Stomach (tissue), 9 donors: Measurements from ENCODE around the gene EXOC4. TPM values are rescaled to one million over a fixed set of nuclear protein-coding genes. Genes with fewer than 3 reads are reported as not detected.

Experiments used
- DNase-seq, 2 donors: peaks; one replicate each; pipeline versions ENCODE4 v3.0.0 to v3.0.0-alpha.2; 2013 to 2019
- H3K27ac ChIP-seq, 5 donors: fragments of 200-600 bp in 4 of 5; sonication (generic) in 4 of 5; one replicate each; pipeline ENCODE4 v1.5.1; 2013 to 2019; ENCODE audit warnings: mild to moderate bottlenecking in 1 of 5, moderate library complexity in 1 of 5
- H3K27me3 ChIP-seq, 3 donors: fragments of 200-600 bp; sonication (generic); one replicate each; pipeline ENCODE4 v1.5.1; 2017 to 2019; ENCODE audit warnings: mixed run types in 1 of 3
- H3K36me3 ChIP-seq, 4 donors: fragments of 200-600 bp; sonication (generic); 1 replicate in 3 of 4; 2 replicates in 1 of 4; pipeline ENCODE4 v1.5.1; 2016 to 2019
- H3K4me1 ChIP-seq, 4 donors: fragments of 200-600 bp; sonication (generic); one replicate each; pipeline ENCODE4 v1.5.1; 2016 to 2019
- H3K4me3 ChIP-seq, 4 donors: fragments of 200-600 bp; sonication (generic) in 3 of 4; one replicate each; pipeline ENCODE4 v1.5.1; 2016 to 2019; ENCODE audit warnings: mild to moderate bottlenecking in 1 of 4
- H3K9me3 ChIP-seq, 4 donors: fragments of 200-600 bp; sonication (generic); one replicate each; pipeline ENCODE4 v1.5.1; 2016 to 2019
- EP300 ChIP-seq: sonication (generic); formaldehyde crosslinking; IDR thresholded peaks from one replicate; pipeline ENCODE4 v1.6.1; 2017; ENCODE audit warnings: antibody characterized with exemption
- POLR2A ChIP-seq, 4 donors: fragments of 450-650 bp; IDR thresholded peaks; one replicate each; pipeline ENCODE4 v1.6.1; 2016; ENCODE audit warnings: antibody characterized with exemption in 4 of 4, control low read depth in 2 of 4, mild to moderate bottlenecking in 1 of 4, moderate library complexity in 1 of 4
- POLR2AphosphoS5 ChIP-seq, 3 donors: sonication (generic); formaldehyde crosslinking; IDR thresholded peaks; one replicate each; pipeline ENCODE4 v1.6.1; 2016; ENCODE audit warnings: antibody characterized with exemption in 3 of 3
- WGBS, 5 donors: extraction: QIAGEN DNeasy Blood & Tissue Kit in 3 of 5; methylation state at CpG; one replicate each; pipeline versions ENCODE4 v1.1.5 to v1.1.7; 2013 to 2018; 5-methylcytosine and 5-hydroxymethylcytosine counted together
- intact Hi-C: fragments of 100-400 bp; cut with DNase I; formaldehyde crosslinking; loops from one replicate; pipeline ENCODE4 v1.15.1; 2023; ENCODE audit warnings: low total_unique reads
- polyA plus RNA-seq, 3 donors: library from polyadenylated mRNA; stranded (reverse); fragments of 200-250 nt; gene quantifications; one replicate each; pipeline ENCODE4 v1.2.3, GENCODE V29; 2013
- total RNA-seq, 5 donors: library from RNA; depleted of rRNA; stranded (reverse); fragments of >200 nt; gene quantifications; one replicate each; pipeline versions ENCODE4 v1.1.0 to v1.2.3, GENCODE V29; 2014 to 2016
- TF ChIP-seq, protein P1 (sequence below), 7 experiments: fragments of 450-650 bp in 4 of 7; fragments of 200-600 bp in 3 of 7; sonication (generic) in 3 of 7; IDR thresholded peaks; one replicate each; pipeline ENCODE4 v1.5.1; 2016 to 2019; ENCODE audit warnings: antibody characterized with exemption in 7 of 7, control low read depth in 2 of 7, mild to moderate bottlenecking in 1 of 7
- donor health status: healthy with polysubstance abuse.
- donor health status: Bipolar disorder and iron deficiency.
- donor health status: healthy.

EXOC4 gene
- total and polyA plus RNA-seq, 8 donors = 14.1 to 339 (median 61.1) TPM

- DNase-seq = no peak
- H3K4me3 ChIP-seq = no peak overlapping the region
- TF ChIP-seq POLR2A (IDR thresholded peaks at IDR 0.05) (no peak), POLR2AphosphoS5 (IDR thresholded peaks at IDR 0.05) (no peak), EP300 (no peak)
- TF ChIP-seq, protein P1, sequence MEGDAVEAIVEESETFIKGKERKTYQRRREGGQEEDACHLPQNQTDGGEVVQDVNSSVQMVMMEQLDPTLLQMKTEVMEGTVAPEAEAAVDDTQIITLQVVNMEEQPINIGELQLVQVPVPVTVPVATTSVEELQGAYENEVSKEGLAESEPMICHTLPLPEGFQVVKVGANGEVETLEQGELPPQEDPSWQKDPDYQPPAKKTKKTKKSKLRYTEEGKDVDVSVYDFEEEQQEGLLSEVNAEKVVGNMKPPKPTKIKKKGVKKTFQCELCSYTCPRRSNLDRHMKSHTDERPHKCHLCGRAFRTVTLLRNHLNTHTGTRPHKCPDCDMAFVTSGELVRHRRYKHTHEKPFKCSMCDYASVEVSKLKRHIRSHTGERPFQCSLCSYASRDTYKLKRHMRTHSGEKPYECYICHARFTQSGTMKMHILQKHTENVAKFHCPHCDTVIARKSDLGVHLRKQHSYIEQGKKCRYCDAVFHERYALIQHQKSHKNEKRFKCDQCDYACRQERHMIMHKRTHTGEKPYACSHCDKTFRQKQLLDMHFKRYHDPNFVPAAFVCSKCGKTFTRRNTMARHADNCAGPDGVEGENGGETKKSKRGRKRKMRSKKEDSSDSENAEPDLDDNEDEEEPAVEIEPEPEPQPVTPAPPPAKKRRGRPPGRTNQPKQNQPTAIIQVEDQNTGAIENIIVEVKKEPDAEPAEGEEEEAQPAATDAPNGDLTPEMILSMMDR (IDR thresholded peaks at IDR 0.05) = no peak
- no peaks in the 10 kb centered on the region for H3K9me3 ChIP-seq
- WGBS, 5 donors = 72 to 95% (median 92%) methylated on average over 2 of the region's 2 CpGs
- no peak overlapping the region for H3K27ac ChIP-seq
- H3K4me1 ChIP-seq = no peaks in the 10 kb centered on the region
- intact Hi-C loops = no loop called here
- no peaks in the 10 kb centered on the region for H3K27me3 ChIP-seq
- H3K36me3 ChIP-seq = no peaks in the 10 kb centered on the region
These were observed 308.0 kb downstream of the EXOC4 start for GRCh38 chr7:133560900-133561299.

DNA sequence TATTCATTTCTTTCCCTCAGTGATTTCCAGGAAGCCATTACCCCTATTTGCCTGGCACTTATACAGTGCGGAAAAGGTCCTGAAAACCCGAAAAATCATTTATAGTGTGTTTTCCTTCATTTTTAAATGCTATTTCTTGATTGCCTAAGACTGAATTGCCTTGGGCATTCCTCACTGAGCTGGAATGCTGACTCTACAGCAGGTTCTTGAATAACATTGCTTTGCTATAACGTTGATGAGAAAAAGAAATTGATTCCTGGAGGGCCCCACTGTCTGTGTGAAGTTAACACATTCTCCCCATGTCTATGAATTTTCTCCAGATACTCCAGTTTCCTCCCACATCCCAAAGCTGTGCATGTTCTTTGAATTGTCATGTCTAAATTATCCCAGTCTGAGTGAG lies 308.5 kb downstream of the EXOC4 start:
- Histone ChIP-seq H3K4me3 (no peak overlapping the region), H3K36me3 (no peaks in the 10 kb centered on the region), H3K27ac (no peak overlapping the region), H3K4me1 (no peaks in the 10 kb centered on the region), H3K27me3 (no peaks in the 10 kb centered on the region), H3K9me3 (no peaks in the 10 kb centered on the region)
- intact Hi-C loops = no loop called here
- no peak for TF ChIP-seq POLR2AphosphoS5 (IDR thresholded peaks at IDR 0.05)
- no peak for TF ChIP-seq EP300
- no peak for TF ChIP-seq POLR2A (IDR thresholded peaks at IDR 0.05)
- TF ChIP-seq, protein P1 (IDR thresholded peaks at IDR 0.05) = no peak
- WGBS, 5 donors = 93 to 98% (median 96%) methylated on average over 3 of the region's 3 CpGs
- no peak for DNase-seq

DNA sequence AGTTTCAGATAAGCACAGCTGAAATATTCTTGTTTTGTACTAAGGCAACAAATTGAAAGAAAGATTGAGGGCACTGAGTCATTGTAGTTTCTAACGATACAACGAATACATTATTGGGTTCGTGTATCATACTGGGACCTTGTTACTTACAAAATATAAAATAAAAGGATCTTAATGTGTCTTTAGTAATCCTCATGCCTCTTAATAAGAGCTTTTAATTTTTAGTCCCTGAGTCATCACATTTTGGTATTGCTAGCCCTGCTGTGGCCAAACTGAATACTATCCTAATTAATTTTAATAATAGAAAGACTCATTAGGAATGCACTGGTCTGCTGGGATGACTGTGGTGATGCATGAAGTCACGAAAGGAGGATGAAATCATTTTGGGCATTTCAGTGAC lies 309.7 kb downstream of the EXOC4 start:
- no peaks in the 10 kb centered on the region for H3K36me3 ChIP-seq
- DNase-seq = no peak
- H3K27me3 ChIP-seq = no peaks in the 10 kb centered on the region
- intact Hi-C loops = no loop called here
- 84 to 90% (median 89%) methylated on average over 4 of the region's 4 CpGs for WGBS, 5 donors
- H3K4me1 ChIP-seq = no peaks in the 10 kb centered on the region
- no peak overlapping the region for H3K4me3 ChIP-seq
- peaks cover 0 to 4% (median 0%) of the 10 kb centered on the region in 4 donors for H3K9me3 ChIP-seq
- no peak overlapping the region for H3K27ac ChIP-seq
- TF ChIP-seq POLR2AphosphoS5 (IDR thresholded peaks at IDR 0.05) = no peak
- no peak for TF ChIP-seq POLR2A (IDR thresholded peaks at IDR 0.05)
- TF ChIP-seq EP300 = no peak
- TF ChIP-seq, protein P1 (IDR thresholded peaks at IDR 0.05) = no peak

- no peak for TF ChIP-seq EP300
- TF ChIP-seq POLR2AphosphoS5 (IDR thresholded peaks at IDR 0.05) = no peak
- TF ChIP-seq POLR2A (IDR thresholded peaks at IDR 0.05) = no peak
- TF ChIP-seq, protein P1 (IDR thresholded peaks at IDR 0.05) = no peak
- H3K4me1 ChIP-seq = no peaks in the 10 kb centered on the region
- no peak for DNase-seq
- no peak overlapping the region for H3K27ac ChIP-seq
- no peak overlapping the region for H3K4me3 ChIP-seq
- peaks cover 0 to 5% (median 0%) of the 10 kb centered on the region in 4 donors for H3K9me3 ChIP-seq
- no peaks in the 10 kb centered on the region for H3K36me3 ChIP-seq
- intact Hi-C loops = no loop called here
- WGBS, 5 donors = 73 to 89% (median 86%) methylated on average over 5 of the region's 5 CpGs
- H3K27me3 ChIP-seq = no peaks in the 10 kb centered on the region
These were observed 310.4 kb downstream of the EXOC4 start for GRCh38 chr7:133563251-133563650.
